SK-N-SH treated with all-trans-retinoic acid at 6 μM for 48 hours (cell line): ENCODE data around the gene CANX.

Source experiments
- ARNTL ChIP-seq: fragments of 450-650 bp; formaldehyde crosslinking; IDR thresholded peaks from 2 replicates; pipeline ENCODE4 v1.5.0; 2020; ENCODE audit warnings: low read depth, mild to moderate bottlenecking, moderate library complexity, borderline replicate concordance
- CREB5 ChIP-seq: fragments of 250-450 bp; sonication (Bioruptor Pico); IDR thresholded peaks from 2 replicates; pipeline ENCODE4 v1.5.1; 2020; ENCODE audit warnings: low read depth, mild to moderate bottlenecking, moderate library complexity
- ESRRG ChIP-seq: fragments of 250-450 bp; sonication (Bioruptor Pico); IDR thresholded peaks from 2 replicates; pipeline ENCODE4 v1.6.1; 2021; ENCODE audit warnings: mild to moderate bottlenecking
- ISL1 ChIP-seq: fragments of 250-450 bp; sonication (Bioruptor Pico); IDR thresholded peaks from 2 replicates; pipeline ENCODE4 v2.1.2; 2022; ENCODE audit warnings: mild to moderate bottlenecking, moderate library complexity
- PATZ1 ChIP-seq: fragments of 250-450 bp; sonication (Bioruptor Pico); IDR thresholded peaks from 2 replicates; pipeline ENCODE4 v1.8.0; 2020; ENCODE audit warnings: mild to moderate bottlenecking, moderate library complexity, borderline replicate concordance
- PPARA ChIP-seq: fragments of 250-450 bp; sonication (Bioruptor Pico); IDR thresholded peaks from 2 replicates; pipeline ENCODE4 v1.5.0; 2020; ENCODE audit warnings: mild to moderate bottlenecking, borderline replicate concordance
- RARB ChIP-seq: fragments of 250-450 bp; sonication (Bioruptor Pico); IDR thresholded peaks from 2 replicates; pipeline ENCODE4 v1.8.0; 2021; ENCODE audit warnings: mild to moderate bottlenecking, moderate library complexity
- SNAI2 ChIP-seq: fragments of 250-450 bp; sonication (Bioruptor Pico); IDR thresholded peaks from 2 replicates; pipeline ENCODE4 v1.5.0; 2020; ENCODE audit warnings: mild to moderate bottlenecking, moderate library complexity
- TOX ChIP-seq: fragments of 250-450 bp; sonication (Bioruptor Pico); IDR thresholded peaks from 2 replicates; pipeline ENCODE4 v1.8.0; 2021; ENCODE audit warnings: mild to moderate bottlenecking, moderate library complexity, borderline replicate concordance
- TSHZ2 ChIP-seq: fragments of 250-450 bp; sonication (Bioruptor Pico); IDR thresholded peaks from 2 replicates; pipeline ENCODE4 v1.5.0; 2020; ENCODE audit warnings: mild to moderate bottlenecking, moderate library complexity
- ZC3H10 ChIP-seq: fragments of 250-450 bp; sonication (Bioruptor Pico); IDR thresholded peaks from 2 replicates; pipeline ENCODE4 v1.5.1; 2021; ENCODE audit warnings: mild to moderate bottlenecking, moderate library complexity
- ZFP3 ChIP-seq: fragments of 250-450 bp; sonication (Bioruptor Pico); IDR thresholded peaks from 2 replicates; pipeline ENCODE4 v1.5.0; 2020; ENCODE audit warnings: mild to moderate bottlenecking, moderate library complexity
- ZFP30 ChIP-seq: fragments of 450-650 bp; formaldehyde crosslinking; IDR thresholded peaks from 2 replicates; pipeline ENCODE4 v1.5.0; 2022; ENCODE audit warnings: mild to moderate bottlenecking, moderate library complexity

GRCh38 chr5:179766726-179767455 lies 68.1 kb downstream of the CANX start:
- TF ChIP-seq PATZ1 (CRISPR knock-in tag) (no peak), ISL1 (CRISPR knock-in tag) (no peak), ZFP30 (CRISPR knock-in tag) (no peak), RARB (CRISPR knock-in tag) (no peak), CREB5 (no peak), ZFP3 (CRISPR knock-in tag) (no peak), TOX (CRISPR knock-in tag) (no peak), PPARA (CRISPR knock-in tag) (no peak), ZC3H10 (no peak), TSHZ2 (no peak), SNAI2 (CRISPR knock-in tag) (no peak), ARNTL (CRISPR knock-in tag) (no peak), ESRRG (CRISPR knock-in tag) (no peak)
